GM18907 (cell line): Measurements from ENCODE around the gene AQP3.
"Not testable (repeated sequence)": the region's sequence is repeated elsewhere in the genome, so short reads cannot be mapped to it uniquely, and the experiment has no call there.

Experiments
- ATAC-seq: cut with Tn5 transposase; IDR thresholded peaks from one replicate; pipeline ENCODE4 v1.9.1; 2021; ENCODE audit warnings: mild to moderate bottlenecking, moderate library complexity; ENCODE audit not compliant: unreplicated experiment

The AQP3 gene

DNA sequence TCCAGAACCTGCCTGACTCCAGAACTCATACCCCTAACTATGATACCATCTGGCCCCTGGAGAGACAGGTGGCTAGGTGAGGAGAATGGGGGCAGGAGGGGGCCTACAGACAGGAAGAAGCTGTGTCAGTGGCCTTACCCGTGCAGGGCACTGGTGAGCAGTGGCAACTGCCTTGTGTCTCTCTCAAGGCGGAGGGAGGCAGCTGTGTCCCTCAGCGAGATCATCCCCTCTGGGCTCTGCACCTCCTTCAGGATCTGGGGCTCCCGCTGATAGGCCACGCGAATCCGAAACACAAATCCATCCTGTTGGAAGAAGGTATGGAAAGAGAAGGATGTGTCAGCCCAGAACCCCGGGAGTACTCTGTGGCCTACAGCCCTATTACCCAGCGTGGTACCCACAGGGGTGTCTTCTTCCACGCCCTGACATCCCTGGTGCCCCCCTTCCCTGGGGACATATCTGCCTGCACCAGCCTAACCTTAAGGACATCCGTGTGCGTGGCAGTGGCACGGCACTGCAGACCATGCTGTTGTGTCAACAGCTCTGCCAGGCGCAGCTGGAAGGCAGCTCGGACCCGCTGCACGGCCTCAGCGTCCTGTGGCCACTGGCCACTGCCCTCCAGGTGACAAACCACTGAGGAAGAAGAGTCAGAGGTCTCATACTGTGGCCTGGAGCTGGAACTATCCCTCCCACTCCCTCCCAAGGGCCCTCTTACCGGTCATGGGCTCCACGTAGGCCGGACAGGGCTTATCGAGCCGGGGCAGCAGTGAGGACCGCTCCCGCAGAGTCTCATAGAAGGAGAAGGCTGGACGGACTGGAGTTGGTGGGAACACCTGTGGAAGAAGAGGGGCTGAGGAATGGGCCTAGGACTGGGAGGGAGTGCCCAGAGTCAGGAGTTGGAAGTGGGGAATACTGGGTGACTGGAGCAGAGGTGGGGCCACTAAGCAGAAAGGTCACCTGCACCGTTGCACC lies 18.5 kb upstream of the AQP3 start:
- ATAC-seq = no peak

DNA sequence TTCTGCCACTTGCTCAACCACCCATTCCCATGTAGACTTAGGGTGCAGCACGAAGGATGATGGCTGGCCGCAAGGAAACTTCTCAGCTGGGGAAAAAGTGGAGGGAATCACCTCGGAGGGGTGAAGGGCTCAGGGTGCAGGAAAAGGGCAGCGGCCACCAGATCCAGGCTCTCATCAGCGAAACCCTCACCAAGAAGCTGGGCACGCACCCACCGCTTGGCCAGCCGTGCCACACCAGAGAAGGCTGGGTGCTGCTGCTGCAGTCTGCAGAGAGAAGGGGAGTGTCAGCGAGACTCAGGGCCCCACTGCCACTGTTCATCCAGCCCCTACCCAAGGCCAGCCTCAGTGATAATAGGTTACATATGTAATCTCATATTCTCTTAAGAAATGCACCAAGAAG lies 17.7 kb upstream of the AQP3 start:
- no peak for ATAC-seq

DNA sequence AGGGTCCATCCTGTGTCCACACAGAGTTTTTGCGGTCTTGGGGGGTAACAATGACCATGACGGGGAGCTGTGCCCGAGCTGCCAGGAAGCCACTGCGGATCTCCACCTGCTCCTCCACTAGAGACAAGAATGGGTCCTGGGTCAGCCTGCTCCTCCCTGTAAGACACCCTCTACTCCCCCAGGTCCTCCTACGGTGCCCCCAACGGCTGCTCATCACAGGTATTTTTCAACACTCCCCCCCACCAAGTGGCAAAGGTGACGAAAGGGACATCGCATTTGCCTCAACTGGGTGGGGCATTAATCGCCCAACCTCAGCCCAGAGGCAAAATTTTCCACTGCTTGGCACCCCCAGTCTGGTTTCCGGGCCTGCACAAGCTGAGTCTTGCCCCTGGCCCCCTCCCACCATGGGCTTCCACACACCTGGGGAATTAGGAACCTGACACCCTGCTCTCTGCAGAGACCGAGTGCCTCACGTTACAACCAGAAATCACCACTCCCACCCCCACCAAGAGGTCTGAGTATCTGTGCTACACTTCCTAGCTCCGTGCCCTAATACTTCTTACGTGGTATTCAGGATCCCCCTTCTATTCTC lies 16.7 kb upstream of the AQP3 start:
- ATAC-seq = no peak

DNA sequence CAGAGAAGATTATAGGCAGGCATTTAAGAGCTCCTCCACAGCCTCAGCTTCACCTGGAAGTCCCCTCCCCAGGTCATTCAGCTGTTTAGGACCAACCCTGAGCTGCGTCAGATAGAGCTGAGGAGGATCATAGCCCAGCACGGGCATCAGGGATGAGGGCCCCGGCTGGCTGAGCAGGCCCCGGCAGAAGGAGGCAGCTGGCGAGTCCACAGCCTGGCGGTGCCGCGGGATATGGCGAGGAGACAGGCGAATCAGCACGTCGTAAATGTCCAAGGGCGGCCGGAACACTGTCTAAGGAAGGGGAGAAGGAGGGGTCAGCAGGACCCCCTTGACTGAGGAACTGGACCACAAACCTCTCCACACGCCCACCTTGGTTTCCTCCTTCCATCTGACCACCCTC lies 15.8 kb upstream of the AQP3 start:
- ATAC-seq = no peak

DNA sequence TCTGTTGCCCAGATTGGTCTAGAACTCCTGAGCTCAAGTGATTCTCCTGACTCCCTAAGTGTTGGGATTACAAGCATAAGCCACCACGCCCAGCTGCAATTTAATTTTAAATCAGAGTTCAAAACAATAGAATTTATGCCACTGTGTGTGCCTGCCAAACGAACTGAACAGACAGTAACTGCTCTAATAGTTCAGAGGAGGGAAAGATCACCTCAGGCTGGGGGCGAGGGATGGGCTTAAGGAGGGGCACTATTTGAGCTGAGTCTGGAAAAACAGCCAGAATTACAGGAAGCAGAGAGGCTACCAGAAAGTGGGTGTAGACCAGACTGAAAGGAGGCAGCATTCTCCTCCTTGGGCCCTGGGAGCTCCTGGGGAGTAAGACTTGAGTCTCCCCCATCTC lies 14.1 kb upstream of the AQP3 start:
- ATAC-seq = no peak

DNA sequence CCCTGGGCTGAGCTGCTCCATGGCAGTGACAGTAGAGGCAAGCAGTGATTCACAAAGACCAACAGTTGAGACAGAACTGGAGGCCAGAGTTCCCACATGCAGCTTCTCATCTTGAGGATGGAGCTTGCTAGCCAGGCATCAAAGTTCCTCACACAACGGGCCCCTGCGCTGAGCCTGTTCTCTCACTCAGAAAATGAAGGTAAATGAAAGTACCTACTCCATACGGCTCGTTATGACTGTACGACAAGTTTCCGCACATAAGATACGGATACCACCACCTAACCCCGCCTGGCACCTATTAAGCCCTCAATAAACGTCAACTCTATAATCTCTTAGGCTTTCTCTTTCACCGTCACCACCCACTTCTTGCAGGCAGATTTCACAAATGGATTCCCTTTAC lies 13.5 kb upstream of the AQP3 start:
- no peak for ATAC-seq

DNA sequence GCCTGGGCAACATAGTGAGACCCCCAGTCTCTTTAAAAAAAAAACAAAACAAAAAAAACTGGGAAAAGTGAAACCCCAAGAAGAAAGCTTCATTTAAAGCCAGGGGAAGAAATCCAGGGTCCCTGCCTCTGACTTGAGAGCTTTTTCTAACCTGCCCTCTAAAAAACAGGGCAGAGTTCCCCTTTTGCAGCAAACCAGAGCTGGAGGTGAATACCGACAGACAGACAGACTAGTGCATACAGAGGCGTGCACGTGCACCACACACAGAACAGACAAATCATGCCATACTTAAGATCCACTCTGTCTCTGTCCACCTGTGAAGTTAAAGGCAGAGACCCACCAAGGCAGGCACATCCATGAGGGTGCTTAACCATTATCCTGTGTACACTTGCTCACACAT lies 11.7 kb upstream of the AQP3 start:
- no peak for ATAC-seq

DNA sequence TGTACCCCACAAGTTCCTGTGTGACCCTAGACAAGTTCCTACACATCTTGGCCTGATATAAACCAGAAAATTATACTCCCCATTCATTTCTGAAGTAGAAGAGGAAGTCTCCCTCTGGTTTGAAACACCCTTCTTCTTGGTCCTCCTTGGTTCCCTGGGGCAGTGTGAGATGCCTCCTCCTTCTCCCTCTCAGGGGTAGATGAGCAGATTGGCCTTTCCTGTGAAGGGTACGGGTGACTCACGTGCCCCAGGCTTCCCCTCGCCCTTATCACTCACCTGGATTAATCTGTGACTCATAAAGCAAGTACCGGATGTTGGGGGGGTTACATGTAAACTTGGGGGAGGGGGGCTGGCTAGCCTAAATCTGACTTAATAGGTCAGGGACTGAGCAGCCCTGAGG lies 11.1 kb upstream of the AQP3 start:
- ATAC-seq = peak; percentile 49

DNA sequence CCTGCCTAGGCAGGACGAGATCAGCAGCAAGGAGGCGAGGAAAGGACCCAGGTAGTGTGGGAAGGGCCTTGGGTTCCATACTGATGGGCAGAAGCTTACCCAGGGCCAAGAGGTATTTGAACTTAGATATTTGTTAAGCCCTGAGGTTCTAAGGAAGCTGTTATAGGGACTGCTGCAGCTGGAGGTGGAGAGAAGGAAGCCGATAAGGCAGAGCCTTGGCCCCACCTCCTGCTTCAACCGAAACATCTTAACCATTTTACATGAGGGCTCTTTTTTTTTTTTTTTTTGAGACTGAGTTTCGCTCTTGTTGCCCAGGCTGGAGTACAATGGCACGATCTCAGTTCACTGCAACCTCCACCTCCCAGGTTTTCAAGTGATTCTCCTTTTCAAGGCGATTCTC lies 8.6 kb upstream of the AQP3 start:
- ATAC-seq = no peak

DNA sequence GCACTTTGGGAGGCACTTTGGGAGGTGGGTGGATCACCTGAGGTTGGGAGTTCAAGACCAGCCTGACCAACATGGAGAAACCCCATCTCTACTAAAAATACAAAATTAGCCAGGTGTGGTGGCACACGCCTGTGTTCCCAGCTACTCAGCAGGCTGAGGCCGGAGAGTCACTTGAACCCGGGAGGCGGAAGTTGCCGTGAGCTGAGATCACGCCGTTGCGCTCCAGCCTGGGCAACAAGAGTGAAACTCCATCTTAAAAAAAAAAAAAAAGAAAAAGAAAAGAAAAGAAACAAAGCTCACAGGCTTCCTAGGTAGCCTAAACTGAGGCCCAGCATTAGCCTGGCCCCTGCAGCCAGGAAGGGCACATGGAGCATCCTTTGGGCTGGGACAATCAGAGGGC lies 8.1 kb upstream of the AQP3 start:
- ATAC-seq = not testable (repeated sequence)

DNA sequence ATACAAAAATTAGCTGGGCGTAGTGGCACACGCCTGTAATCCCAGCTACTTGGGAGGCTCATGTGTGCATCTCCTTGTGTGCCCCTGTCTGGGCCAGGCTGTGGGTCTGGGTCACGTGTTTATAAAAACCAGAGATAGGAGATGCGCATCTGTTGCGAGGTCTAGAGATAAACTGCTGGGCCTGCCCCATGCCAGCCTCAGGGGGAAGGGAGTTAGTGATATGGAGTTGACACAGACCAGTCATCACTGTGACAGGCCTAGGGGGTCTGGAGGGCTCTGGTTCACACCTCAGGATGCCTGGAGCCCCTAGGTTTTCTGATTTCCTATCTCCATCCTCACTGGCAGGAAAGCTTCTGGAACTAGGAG lies 7.3 kb upstream of the AQP3 start:
- ATAC-seq = not testable (repeated sequence)

DNA sequence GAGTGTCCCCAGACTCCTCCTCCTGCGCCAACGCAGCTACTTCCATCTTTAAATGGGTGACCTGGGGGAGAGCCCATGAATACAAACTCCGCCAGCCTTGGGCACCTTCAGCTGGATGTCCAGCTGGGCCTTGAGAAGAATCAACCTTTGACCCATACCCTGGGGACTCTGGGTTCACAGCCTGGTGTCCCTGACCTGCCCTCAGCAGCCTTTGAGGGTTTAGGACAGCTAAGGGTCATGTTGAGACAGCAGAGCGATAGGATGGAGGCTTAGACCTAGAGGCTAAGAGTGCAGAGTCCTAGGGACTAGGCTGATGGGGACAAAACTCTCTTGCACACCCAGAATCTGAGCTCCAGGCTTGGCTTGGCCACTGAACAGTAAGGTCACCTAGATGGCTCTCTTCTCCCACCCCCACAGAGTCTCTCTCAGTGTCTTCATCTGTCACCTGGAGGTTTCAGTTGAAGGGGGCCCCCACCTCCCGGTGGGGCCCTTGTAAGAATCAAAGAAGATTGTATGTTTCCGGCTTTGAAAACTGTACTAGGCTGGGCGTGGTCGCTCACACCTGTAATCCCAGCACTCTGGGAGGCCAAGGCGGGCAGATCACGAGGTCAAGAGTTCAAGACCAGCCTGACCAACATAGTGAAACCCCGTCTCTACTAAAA lies 6.7 kb upstream of the AQP3 start:
- no peak for ATAC-seq

DNA sequence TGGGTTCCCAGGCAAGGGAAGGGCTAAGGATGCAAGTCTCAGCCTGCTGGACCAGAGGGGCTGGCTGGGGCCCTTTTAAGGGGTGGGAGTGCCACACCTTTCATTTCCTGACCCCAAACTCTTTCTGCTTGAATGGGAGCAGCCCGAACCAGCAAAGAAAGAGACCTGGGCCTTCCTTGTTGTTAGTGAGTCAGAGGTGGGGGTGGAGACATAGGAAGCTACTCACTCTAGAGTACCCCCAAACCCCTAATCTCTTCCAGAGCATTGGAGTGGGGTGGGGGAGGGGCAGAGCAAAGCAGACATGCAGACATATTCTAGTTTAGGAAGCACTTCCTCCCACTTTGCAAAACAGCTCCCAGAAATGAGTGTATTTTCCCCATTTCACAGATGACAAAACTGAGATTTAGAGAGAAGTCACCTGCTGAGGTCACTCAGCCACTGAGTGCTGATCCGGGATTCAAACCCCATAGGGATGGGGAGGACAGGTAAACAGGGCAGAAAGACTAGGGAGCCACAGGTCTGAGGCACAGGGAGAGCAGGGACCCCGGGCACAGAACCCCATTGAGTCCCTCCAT lies 6.0 kb upstream of the AQP3 start:
- no peak for ATAC-seq

DNA sequence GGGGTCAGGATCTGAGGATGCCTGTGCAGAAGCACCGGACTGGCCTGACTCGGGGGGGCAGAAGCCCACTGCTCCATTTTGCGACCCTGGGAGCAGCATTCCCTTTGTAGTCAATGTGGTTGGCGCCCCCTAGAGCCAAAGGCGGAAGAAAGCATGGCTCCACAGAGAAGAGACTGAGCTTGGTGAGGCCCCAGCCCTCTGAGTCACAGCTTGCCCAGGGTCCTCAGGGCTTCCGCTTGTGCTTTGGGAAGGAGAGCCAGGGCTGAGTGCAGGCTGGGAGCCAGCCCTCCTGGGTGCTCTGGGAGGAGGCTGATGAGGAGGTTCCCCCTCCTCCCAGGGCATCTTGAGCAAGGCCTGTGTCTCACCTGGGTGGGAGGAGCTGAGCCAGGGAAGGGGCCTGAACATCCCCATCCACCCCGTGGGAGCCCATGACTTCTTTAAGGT lies 5.5 kb upstream of the AQP3 start:
- no peak for ATAC-seq

DNA sequence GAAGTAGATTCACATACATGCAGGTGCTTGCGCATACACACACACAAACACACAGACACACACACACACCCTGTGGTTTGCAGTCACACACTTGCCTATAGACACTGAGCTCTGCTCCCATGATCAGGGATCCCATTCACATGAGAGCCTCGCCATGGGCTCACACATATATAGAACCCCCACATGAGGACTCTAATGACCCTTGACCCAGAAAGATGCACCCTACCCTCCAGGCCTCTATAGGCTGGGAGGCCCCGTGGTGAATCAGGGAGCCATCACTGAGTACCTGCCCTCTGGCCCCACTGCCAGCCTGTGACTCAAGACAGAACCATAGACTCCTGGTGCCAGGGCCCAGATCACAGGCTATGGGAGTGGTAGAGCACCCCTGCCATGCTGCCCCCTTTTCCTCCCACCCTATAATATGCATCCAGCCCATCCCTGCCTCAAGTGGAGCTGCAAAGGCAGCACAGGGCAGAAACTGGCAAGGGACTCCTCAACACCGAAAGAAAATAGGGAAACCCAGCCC lies 3.3 kb upstream of the AQP3 start:
- ATAC-seq = no peak

DNA sequence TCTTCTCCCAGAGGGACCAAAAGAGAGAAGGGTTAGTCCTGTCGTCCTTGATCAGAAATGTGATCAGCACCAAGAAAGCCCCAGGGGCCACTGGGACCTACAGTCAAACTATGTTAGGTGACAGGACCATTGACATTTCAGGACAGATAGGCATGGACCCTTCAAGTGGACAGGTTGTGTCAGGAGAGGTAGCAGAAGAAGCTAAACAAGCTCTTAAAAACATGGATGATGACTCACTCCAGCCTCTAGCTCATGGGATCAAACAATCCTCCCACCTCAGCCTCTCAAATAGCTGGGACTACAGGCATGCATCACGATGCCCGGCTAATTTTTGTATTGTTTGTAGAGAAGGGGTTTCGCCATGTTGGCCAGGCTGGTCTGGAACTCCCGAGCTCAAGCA lies 2.3 kb upstream of the AQP3 start:
- no peak for ATAC-seq

DNA sequence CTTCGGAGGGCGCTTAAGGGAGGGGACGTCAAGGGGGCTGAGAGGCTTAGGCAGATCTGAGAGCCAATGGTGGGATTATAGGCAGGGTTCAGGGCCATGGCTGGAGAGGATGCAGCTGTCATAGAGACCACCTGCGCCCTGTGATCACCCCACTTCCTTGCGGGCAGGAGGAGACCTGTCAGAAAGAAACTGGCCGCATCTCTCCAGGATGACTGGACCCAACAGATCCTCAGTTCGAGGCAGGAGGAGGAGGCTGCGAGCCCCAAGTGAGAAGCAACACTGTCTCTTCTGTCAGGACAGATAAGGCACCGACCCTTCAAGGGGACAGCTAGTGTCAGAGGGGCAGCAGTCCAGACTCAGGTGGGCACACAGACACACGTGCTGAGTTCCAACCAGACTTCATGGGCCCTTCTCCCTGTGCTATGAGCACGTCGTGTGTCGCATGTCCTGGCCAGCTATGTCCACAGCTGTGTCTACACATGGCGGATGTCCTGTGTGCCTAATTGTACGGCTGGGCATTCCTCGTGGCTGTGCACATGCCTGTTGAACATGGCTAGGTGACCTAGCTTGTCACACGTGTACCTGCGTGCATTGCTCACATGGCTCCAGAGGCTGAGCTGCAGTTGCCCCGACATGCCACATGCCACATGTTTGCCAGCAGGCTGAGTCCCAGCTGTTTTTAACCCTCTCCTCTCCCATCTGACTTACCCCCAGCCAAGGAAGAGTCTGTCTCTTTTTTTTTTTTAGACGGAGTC lies 583 bp upstream of the AQP3 start:
- no peak for ATAC-seq

DNA sequence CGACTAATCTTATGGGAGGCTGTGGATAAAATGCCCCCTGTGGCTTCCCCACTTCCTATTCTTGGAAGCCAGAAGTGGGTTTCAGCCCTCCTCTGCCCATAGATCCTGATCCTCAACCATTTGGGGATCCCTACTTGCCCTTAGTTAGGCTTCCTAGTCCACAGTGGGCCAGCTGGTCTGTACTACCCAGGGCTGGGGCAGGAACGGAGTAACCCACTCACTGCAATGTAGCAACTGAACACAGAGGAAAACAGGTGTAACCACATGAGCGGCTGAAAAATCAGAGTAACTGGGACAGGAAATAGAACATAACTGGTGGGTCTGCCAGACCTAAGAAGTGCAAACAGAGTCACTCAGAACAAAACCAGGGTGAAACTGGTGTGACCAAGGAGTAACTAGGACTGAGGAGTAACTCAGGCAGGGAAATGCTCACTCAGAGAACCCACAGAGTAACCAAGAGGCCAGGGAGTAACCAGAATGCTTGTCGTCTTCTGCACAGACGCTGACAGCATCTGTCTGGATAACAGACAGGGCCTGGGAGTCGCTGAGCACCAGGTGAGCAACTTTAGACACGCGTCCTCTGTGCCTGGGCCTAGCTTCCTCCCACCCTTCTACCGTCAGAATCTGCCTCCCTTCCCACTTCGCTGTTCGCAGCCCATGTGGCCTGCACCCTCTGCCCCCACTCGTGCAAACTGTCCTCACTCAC lies 1.0 kb downstream of the AQP3 start:
- ATAC-seq = peak; percentile 87

DNA sequence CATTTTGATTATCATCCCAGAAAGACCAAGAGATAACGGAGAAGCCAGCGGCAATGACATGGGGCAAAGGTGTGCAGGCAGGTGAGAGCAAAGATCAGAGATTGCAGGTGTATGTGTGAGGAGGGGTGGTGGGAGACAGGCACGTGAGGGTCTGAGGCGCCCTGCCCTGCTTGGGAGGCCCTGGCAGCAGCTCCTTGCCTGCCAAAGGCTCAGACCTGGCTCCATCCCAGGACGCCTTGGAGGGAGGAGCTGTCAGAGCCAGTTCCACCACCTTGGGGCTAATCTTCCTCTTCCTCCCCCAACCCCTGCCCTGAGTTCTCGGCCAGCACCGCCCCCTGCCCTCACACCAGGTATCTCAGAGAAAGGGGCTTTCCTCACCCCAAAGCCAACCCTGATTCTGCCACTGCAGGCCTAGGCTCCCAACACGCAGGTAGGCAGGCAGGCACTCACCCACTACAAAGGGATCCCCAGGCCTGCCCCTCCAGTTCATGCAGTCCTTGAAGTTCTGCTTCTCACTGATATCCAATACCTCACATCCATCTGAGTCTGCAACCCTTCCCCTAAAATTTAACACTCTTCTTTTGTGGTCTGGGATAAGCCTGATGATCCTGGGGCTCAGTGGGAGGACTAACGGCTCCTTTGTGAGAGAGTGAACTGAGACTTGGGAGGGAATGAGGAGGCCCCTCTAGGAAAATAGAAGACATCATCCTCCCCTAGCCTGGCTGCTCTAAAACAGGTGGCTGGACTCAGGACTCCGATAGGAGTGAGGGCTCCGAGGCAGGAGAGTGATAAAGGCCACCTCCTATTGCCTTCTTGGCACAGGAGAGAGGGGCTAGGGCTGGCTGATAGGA lies 1.8 kb downstream of the AQP3 start:
- no peak for ATAC-seq
